Neural cell (in vitro differentiated cells): ENCODE results near the gene PDGFA. TPM values are rescaled to one million over a fixed set of nuclear protein-coding genes. Genes with fewer than 3 reads are reported as not detected.

ENCODE experiments used
- H2AFZ ChIP-seq: fragments of 200-600, 300-800 bp; sonication (generic), shearing (Covaris generic); 2 replicates; pipeline ENCODE4 v1.6.0; 2014; ENCODE audit warnings: low read depth, mild to moderate bottlenecking, antibody characterized with exemption, low read length, moderate library complexity
- H3F3A ChIP-seq: fragments of 200-600 bp; shearing (Covaris generic); 2 replicates; pipeline ENCODE4 v1.6.1; 2016; ENCODE audit warnings: mild to moderate bottlenecking, moderate library complexity, mixed read lengths, antibody characterized with exemption, low read length; ENCODE audit not compliant: insufficient read depth, poor library complexity, severe bottlenecking
- H3K27ac ChIP-seq: fragments of 200-600, 300-800 bp; sonication (generic), shearing (Covaris generic); 2 replicates; pipeline ENCODE4 v1.5.1; 2014; ENCODE audit warnings: mild to moderate bottlenecking, low read length, moderate library complexity
- H3K27me3 ChIP-seq: fragments of 300-800, 200-600 bp; sonication (generic), shearing (Covaris generic); 2 replicates; pipeline ENCODE4 v1.6.0; 2014; ENCODE audit warnings: mild to moderate bottlenecking, low read depth, low read length, moderate library complexity; ENCODE audit not compliant: insufficient read depth
- H3K36me3 ChIP-seq: fragments of 300-800, 200-600 bp; sonication (generic), shearing (Covaris generic); 2 replicates; pipeline ENCODE4 v1.5.1; 2014; ENCODE audit warnings: mild to moderate bottlenecking, antibody characterized with exemption, low read length, moderate library complexity; ENCODE audit not compliant: insufficient read depth
- H3K4me2 ChIP-seq: fragments of 300-800, 200-600 bp; sonication (generic), shearing (Covaris generic); 2 replicates; pipeline ENCODE4 v1.6.0; 2014; ENCODE audit warnings: mild to moderate bottlenecking, low read length
- H3K4me3 ChIP-seq: fragments of 300-800, 200-600 bp; sonication (generic), shearing (Covaris generic); 2 replicates; pipeline ENCODE4 v1.5.1; 2014; ENCODE audit warnings: mild to moderate bottlenecking, low read length, moderate library complexity
- H3K79me2 ChIP-seq: fragments of 200-600 bp; shearing (Covaris generic); replicated peaks from 2 replicates; pipeline ENCODE4 v1.6.0; 2014; ENCODE audit warnings: mild to moderate bottlenecking, low read length, moderate library complexity; ENCODE audit not compliant: insufficient read depth
- H3K9ac ChIP-seq: fragments of 300-800, 200-600 bp; sonication (generic), shearing (Covaris generic); 2 replicates; pipeline ENCODE4 v1.6.1; 2016; ENCODE audit warnings: mild to moderate bottlenecking, low read length, mixed read lengths
- H3K9me2 ChIP-seq: fragments of 200-600 bp; shearing (Covaris generic); 2 replicates; pipeline ENCODE4 v1.6.1; 2016; ENCODE audit warnings: mild to moderate bottlenecking, low read length, mixed read lengths; ENCODE audit not compliant: insufficient read depth
- H3K9me3 ChIP-seq: fragments of 200-600, 300-800 bp; sonication (generic), shearing (Covaris generic); 2 replicates; pipeline ENCODE4 v1.6.1; 2016; ENCODE audit warnings: mild to moderate bottlenecking, mixed run types, low read length, moderate library complexity, mixed read lengths
- H4K20me1 ChIP-seq: fragments of 200-600 bp; shearing (Covaris generic); 2 replicates; pipeline ENCODE4 v1.6.1; 2016; ENCODE audit warnings: mild to moderate bottlenecking, mixed run types; ENCODE audit not compliant: insufficient read depth
- CTCF ChIP-seq: fragments of 450-650 bp; IDR thresholded peaks from 2 replicates; pipeline ENCODE4 v1.5.1; 2014; ENCODE audit warnings: antibody characterized with exemption, mild to moderate bottlenecking, moderate library complexity; ENCODE audit not compliant: poor library complexity, severe bottlenecking
- EP300 ChIP-seq: fragments of 450-650 bp; conservative IDR thresholded peaks from 2 replicates; pipeline ENCODE4 v1.6.1; 2014; ENCODE audit warnings: antibody characterized with exemption, mild to moderate bottlenecking, moderate library complexity; ENCODE audit not compliant: poor library complexity, severe bottlenecking
- EZH2 ChIP-seq: fragments of 200-600, 300-800 bp; shearing (Covaris generic), sonication (generic); IDR thresholded peaks from 2 replicates; pipeline ENCODE4 v1.6.1; 2014; ENCODE audit warnings: antibody characterized with exemption, low read length, borderline replicate concordance, mild to moderate bottlenecking; ENCODE audit not compliant: insufficient read depth, poor library complexity, severe bottlenecking
- MXI1 ChIP-seq: fragments of 450-650 bp; conservative IDR thresholded peaks from 2 replicates; pipeline ENCODE4 v1.6.1; 2014; ENCODE audit warnings: antibody characterized with exemption, mild to moderate bottlenecking; ENCODE audit not compliant: poor library complexity, severe bottlenecking
- POLR2AphosphoS5 ChIP-seq: IDR thresholded peaks from 2 replicates; pipeline ENCODE4 v1.6.1; 2012
- RAD21 ChIP-seq: fragments of 450-650 bp; conservative IDR thresholded peaks from 2 replicates; pipeline ENCODE4 v1.6.1; 2014; ENCODE audit warnings: antibody characterized with exemption, mild to moderate bottlenecking, moderate library complexity
- REST ChIP-seq: IDR thresholded peaks from 2 replicates; pipeline ENCODE4 v1.6.1; 2012; ENCODE audit warnings: borderline replicate concordance
- SMC3 ChIP-seq: fragments of 450-650 bp; conservative IDR thresholded peaks from 2 replicates; pipeline ENCODE4 v1.6.1; 2014; ENCODE audit warnings: antibody characterized with exemption, mild to moderate bottlenecking, moderate library complexity; ENCODE audit not compliant: poor library complexity
- TAF1 ChIP-seq: IDR thresholded peaks from 2 replicates; pipeline ENCODE4 v1.6.1; 2012; ENCODE audit warnings: low read depth
- polyA plus RNA-seq: library from polyadenylated mRNA; depleted of rRNA; stranded (reverse); fragments of >200 nt; gene quantifications from 2 replicates; pipeline ENCODE4 v1.2.3, GENCODE V29; 2014

The PDGFA gene
- polyA plus RNA-seq, 1 donor from 2014 or later: 4.1 TPM

- Histone ChIP-seq H3K79me2 (no peaks in the 10 kb centered on the region), H3K4me2 (no peak overlapping the region), H3K9me3 (no peaks in the 10 kb centered on the region), H2AFZ (no peak overlapping the region), H3K4me3 (no peak overlapping the region), H3F3A (no peaks in the 10 kb centered on the region), H3K9me2 (no peaks in the 10 kb centered on the region), H4K20me1 (no peaks in the 10 kb centered on the region), H3K27me3 (no peaks in the 10 kb centered on the region), H3K9ac (no peak overlapping the region), H3K36me3 (no peaks in the 10 kb centered on the region), H3K27ac (no peak overlapping the region)
- no peak for TF ChIP-seq MXI1
- no peak for TF ChIP-seq REST
- TF ChIP-seq SMC3: no peak
- no peak for TF ChIP-seq CTCF
- no peak for TF ChIP-seq EP300
- TF ChIP-seq RAD21: no peak
Measured at GRCh38 chr7:462173-463103, 57.2 kb downstream of the PDGFA start.

- Histone ChIP-seq H3K36me3 (no peaks in the 10 kb centered on the region), H3K9ac (no peak overlapping the region), H3K9me3 (no peaks in the 10 kb centered on the region), H3K4me3 (no peak overlapping the region), H4K20me1 (no peaks in the 10 kb centered on the region), H3K27me3 (no peaks in the 10 kb centered on the region), H3K27ac (no peak overlapping the region), H2AFZ (no peak overlapping the region), H3K79me2 (no peaks in the 10 kb centered on the region), H3K9me2 (no peaks in the 10 kb centered on the region), H3F3A (no peaks in the 10 kb centered on the region), H3K4me2 (no peak overlapping the region)
- TF ChIP-seq MXI1 (no peak), EP300 (no peak), POLR2AphosphoS5 (no peak), TAF1 (no peak), SMC3 (no peak), CTCF (no peak), EZH2 (no peak), RAD21 (no peak)
Measured at GRCh38 chr7:461453-462172, 58.0 kb downstream of the PDGFA start.
